ENCODE measurements around the gene PGAM5. TPM values are rescaled to one million over a fixed set of nuclear protein-coding genes. Genes with fewer than 3 reads are reported as not detected.
"Not testable (repeated sequence)": the region's sequence is repeated elsewhere in the genome, so short reads cannot be mapped to it uniquely, and the experiment has no call there.

PGAM5 gene
- polyA plus RNA-seq, 1 donor, result 21.7 TPM

- no peak for DNase-seq
Observed at GRCh38 chr12:132689227-132689626, 21.4 kb upstream of the PGAM5 start.

GRCh38 chr12:132690112-132690511 lies 20.5 kb upstream of the PGAM5 start:
- no peak for DNase-seq

- not testable (repeated sequence) for DNase-seq
Observed at GRCh38 chr12:132692030-132692429, 18.6 kb upstream of the PGAM5 start.

GRCh38 chr12:132694888-132695287 lies 15.8 kb upstream of the PGAM5 start:
- DNase-seq, result not testable (repeated sequence)

GRCh38 chr12:132695431-132695830 lies 15.2 kb upstream of the PGAM5 start:
- DNase-seq, result no peak

- DNase-seq, result no peak
Observed at GRCh38 chr12:132698341-132698740, 12.3 kb upstream of the PGAM5 start.

GRCh38 chr12:132700212-132700822 lies 10.3 kb upstream of the PGAM5 start:
- DNase-seq, result no peak

GRCh38 chr12:132702640-132703039 lies 8.0 kb upstream of the PGAM5 start:
- no peak for DNase-seq

- DNase-seq, result no peak
Observed at GRCh38 chr12:132703641-132704040, 7.0 kb upstream of the PGAM5 start.

GRCh38 chr12:132707241-132707640 lies 3.4 kb upstream of the PGAM5 start:
- no peak for DNase-seq

GRCh38 chr12:132708150-132708549 lies 2.5 kb upstream of the PGAM5 start:
- no peak for DNase-seq

- DNase-seq, result no peak
Observed at GRCh38 chr12:132710043-132710404, 618 bp upstream of the PGAM5 start.

- no peak for DNase-seq
Observed at GRCh38 chr12:132711080-132711843, 620 bp downstream of the PGAM5 start.

GRCh38 chr12:132713123-132713522 lies 2.5 kb downstream of the PGAM5 start:
- no peak for DNase-seq

GRCh38 chr12:132715874-132716273 lies 5.2 kb downstream of the PGAM5 start:
- no peak for DNase-seq

- no peak for DNase-seq
Observed at GRCh38 chr12:132716356-132716755, 5.7 kb downstream of the PGAM5 start.

- DNase-seq, result no peak
Observed at GRCh38 chr12:132717011-132717410, 6.4 kb downstream of the PGAM5 start.

GRCh38 chr12:132717531-132718387 lies 7.1 kb downstream of the PGAM5 start:
- no peak for DNase-seq

GRCh38 chr12:132718644-132719043 lies 8.0 kb downstream of the PGAM5 start:
- DNase-seq, result no peak

GRCh38 chr12:132719141-132719953 lies 8.7 kb downstream of the PGAM5 start:
- no peak for DNase-seq

GRCh38 chr12:132719954-132720324 lies 9.3 kb downstream of the PGAM5 start:
- DNase-seq, result no peak

GRCh38 chr12:132720606-132721345 lies 10.1 kb downstream of the PGAM5 start:
- DNase-seq, result no peak
